Liver (tissue), 3 donors: ENCODE measurements around the gene CHADL.

Experiments
- ATF3 ChIP-seq: IDR thresholded peaks from 2 replicates; pipeline ENCODE4 v1.6.1; 2016; ENCODE audit warnings: antibody characterized with exemption
- CTCF ChIP-seq: fragments of 150-350 bp; IDR thresholded peaks from 2 replicates; pipeline ENCODE4 v1.5.1; 2017; ENCODE audit warnings: improper control_type of control experiment, low read depth, low read length; ENCODE audit not compliant: missing input control
- FOXA1 ChIP-seq: IDR thresholded peaks from 2 replicates; pipeline ENCODE4 v1.6.1; 2016; ENCODE audit warnings: antibody characterized with exemption
- HNF4A ChIP-seq, 2 donors: conservative IDR thresholded peaks; 2 replicates each; pipeline ENCODE4 v1.6.1; 2016; ENCODE audit warnings: antibody characterized with exemption in 2 of 2, mild to moderate bottlenecking in 2 of 2
- HNF4G ChIP-seq: IDR thresholded peaks from 2 replicates; pipeline ENCODE4 v1.6.1; 2016; ENCODE audit warnings: antibody characterized with exemption
- RAD21 ChIP-seq, 2 donors: IDR thresholded peaks; 2 replicates each; pipeline ENCODE4 v1.6.1; 2016; ENCODE audit warnings: antibody characterized with exemption in 2 of 2, mild to moderate bottlenecking in 2 of 2
- REST ChIP-seq: IDR thresholded peaks from 2 replicates; pipeline ENCODE4 v1.6.1; 2016; ENCODE audit warnings: antibody characterized with exemption, mild to moderate bottlenecking
- RXRA ChIP-seq, 2 donors: IDR thresholded peaks; 2 replicates each; pipeline ENCODE4 v1.6.1; 2017 to 2018; ENCODE audit warnings: antibody characterized with exemption in 2 of 2, mild to moderate bottlenecking in 1 of 2
- SP1 ChIP-seq: IDR thresholded peaks from 2 replicates; pipeline ENCODE4 v1.6.1; 2018; ENCODE audit warnings: antibody characterized with exemption, mild to moderate bottlenecking
- TAF1 ChIP-seq: conservative IDR thresholded peaks from 2 replicates; pipeline ENCODE4 v1.6.1; 2016; ENCODE audit warnings: antibody characterized with exemption, mild to moderate bottlenecking
- YY1 ChIP-seq: IDR thresholded peaks from 2 replicates; pipeline ENCODE4 v1.6.1; 2016; ENCODE audit warnings: antibody characterized with exemption, mild to moderate bottlenecking
- TF ChIP-seq, protein P1 (sequence below): IDR thresholded peaks from 2 replicates; pipeline ENCODE4 v1.6.1; 2016; ENCODE audit warnings: antibody characterized with exemption
- TF ChIP-seq, protein P2 (sequence below): IDR thresholded peaks from 2 replicates; pipeline ENCODE4 v1.6.1; 2016; ENCODE audit warnings: antibody characterized with exemption
- donor health status: healthy.
- donor health status: healthy.

GRCh38 chr22:41204992-41205900 lies 35.5 kb downstream of the CHADL start, which contains the start of gene L3MBTL2:
- TF ChIP-seq CTCF (no peak), FOXA1 (no peak), SP1 (peak; percentile 74), TAF1 (no peak), YY1 (peak; percentile 99), REST (no peak), RAD21 (IDR thresholded peaks at IDR 0.05) (peak in 1 of 2 donors; percentile 27), ATF3 (no peak), HNF4G (no peak), RXRA (IDR thresholded peaks at IDR 0.05) (no peak), HNF4A (conservative IDR thresholded peaks at IDR 0.05) (no peak)
- TF ChIP-seq, protein P1, sequence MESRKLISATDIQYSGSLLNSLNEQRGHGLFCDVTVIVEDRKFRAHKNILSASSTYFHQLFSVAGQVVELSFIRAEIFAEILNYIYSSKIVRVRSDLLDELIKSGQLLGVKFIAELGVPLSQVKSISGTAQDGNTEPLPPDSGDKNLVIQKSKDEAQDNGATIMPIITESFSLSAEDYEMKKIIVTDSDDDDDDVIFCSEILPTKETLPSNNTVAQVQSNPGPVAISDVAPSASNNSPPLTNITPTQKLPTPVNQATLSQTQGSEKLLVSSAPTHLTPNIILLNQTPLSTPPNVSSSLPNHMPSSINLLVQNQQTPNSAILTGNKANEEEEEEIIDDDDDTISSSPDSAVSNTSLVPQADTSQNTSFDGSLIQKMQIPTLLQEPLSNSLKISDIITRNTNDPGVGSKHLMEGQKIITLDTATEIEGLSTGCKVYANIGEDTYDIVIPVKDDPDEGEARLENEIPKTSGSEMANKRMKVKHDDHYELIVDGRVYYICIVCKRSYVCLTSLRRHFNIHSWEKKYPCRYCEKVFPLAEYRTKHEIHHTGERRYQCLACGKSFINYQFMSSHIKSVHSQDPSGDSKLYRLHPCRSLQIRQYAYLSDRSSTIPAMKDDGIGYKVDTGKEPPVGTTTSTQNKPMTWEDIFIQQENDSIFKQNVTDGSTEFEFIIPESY: no peak
- TF ChIP-seq, protein P2, sequence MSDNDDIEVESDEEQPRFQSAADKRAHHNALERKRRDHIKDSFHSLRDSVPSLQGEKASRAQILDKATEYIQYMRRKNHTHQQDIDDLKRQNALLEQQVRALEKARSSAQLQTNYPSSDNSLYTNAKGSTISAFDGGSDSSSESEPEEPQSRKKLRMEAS: peak; percentile 77
